CD4-positive, CD25-positive, alpha-beta regulatory T cell (primary cell): Measurements from ENCODE around the gene RASGEF1C. TPM values are rescaled to one million over a fixed set of nuclear protein-coding genes. Genes with fewer than 3 reads are reported as not detected.
A peak's percentile ranks its signal among the peaks of the same experiment; 100 is the strongest.

ENCODE experiments used
- ATAC-seq, 2 donors: fragments of 150-1000 bp; cut with Tn5 transposase; one replicate each; pipeline ENCODE4 v1.10.0; 2021; ENCODE audit warnings: low read depth in 2 of 2, moderate number of reproducible peaks in 2 of 2, moderate library complexity in 1 of 2
- DNase-seq, 3 donors: peaks; one replicate each; pipeline versions ENCODE4 v3.0.0 to v3.0.0-alpha.2; 2012 to 2022; ENCODE audit warnings: mixed read lengths in 1 of 3
- H3K27ac ChIP-seq: one replicate; pipeline ENCODE4 v1.7.0; 2013; ENCODE audit warnings: mild to moderate bottlenecking, low read length; ENCODE audit not compliant: insufficient read depth, poor library complexity, severe bottlenecking
- H3K27me3 ChIP-seq: one replicate; pipeline ENCODE4 v1.7.0; 2013; ENCODE audit warnings: low read length; ENCODE audit not compliant: control insufficient read depth, insufficient read depth
- H3K36me3 ChIP-seq: one replicate; pipeline ENCODE4 v1.7.0; 2013; ENCODE audit warnings: mild to moderate bottlenecking, low read length, moderate library complexity; ENCODE audit not compliant: control insufficient read depth, insufficient read depth
- H3K4me1 ChIP-seq: 2 replicates; pipeline ENCODE4 v1.7.0; 2013; ENCODE audit warnings: mild to moderate bottlenecking, low read length; ENCODE audit not compliant: insufficient read depth, control insufficient read depth, poor library complexity, severe bottlenecking
- H3K4me3 ChIP-seq: one replicate; pipeline ENCODE4 v1.7.0; 2013; ENCODE audit warnings: low read depth, mild to moderate bottlenecking, low read length, moderate library complexity
- H3K9me3 ChIP-seq, 2 experiments: 1 replicate in 1 of 2; 2 replicates in 1 of 2; pipeline ENCODE4 v1.7.0; 2013; ENCODE audit warnings: low read length in 2 of 2, mild to moderate bottlenecking in 1 of 2, moderate library complexity in 1 of 2; ENCODE audit not compliant: control insufficient read depth in 2 of 2
- H3K27ac Mint-ChIP-seq, 3 donors: one replicate each; pipeline ENCODE4 v1.8.0; 2020 to 2022; ENCODE audit warnings: mild to moderate bottlenecking in 3 of 3, mixed read lengths in 3 of 3, moderate library complexity in 2 of 3
- H3K27me3 Mint-ChIP-seq: one replicate; pipeline ENCODE4 v1.8.0; 2022; ENCODE audit warnings: mild to moderate bottlenecking, mixed read lengths
- H3K36me3 Mint-ChIP-seq: one replicate; pipeline ENCODE4 v1.8.0; 2020; ENCODE audit warnings: mixed read lengths
- H3K4me1 Mint-ChIP-seq, 4 donors: one replicate each; pipeline ENCODE4 v1.8.0; 2020 to 2022; ENCODE audit warnings: mixed read lengths in 4 of 4, mild to moderate bottlenecking in 1 of 4
- H3K4me3 Mint-ChIP-seq, 4 donors: one replicate each; pipeline ENCODE4 v1.8.0; 2020 to 2022; ENCODE audit warnings: mild to moderate bottlenecking in 4 of 4, mixed read lengths in 4 of 4, moderate library complexity in 3 of 4
- H3K9me3 Mint-ChIP-seq, 7 donors: one replicate each; pipeline ENCODE4 v1.8.0; 2020 to 2022; ENCODE audit warnings: mixed read lengths in 7 of 7, mild to moderate bottlenecking in 3 of 7, moderate library complexity in 2 of 7
- polyA plus RNA-seq, 4 donors: library from polyadenylated mRNA; unstranded; fragments of 300-500 nt; fragmentation: Illumina TruSeq; gene quantifications; one replicate each; pipeline ENCODE4 v1.2.3, GENCODE V29; 2021
- total RNA-seq: library from RNA; stranded (reverse); gene quantifications from one replicate; pipeline ENCODE4 v1.2.3, GENCODE V29; 2022

Gene RASGEF1C
- total RNA-seq (not detected), polyA plus RNA-seq (not detected)

DNA sequence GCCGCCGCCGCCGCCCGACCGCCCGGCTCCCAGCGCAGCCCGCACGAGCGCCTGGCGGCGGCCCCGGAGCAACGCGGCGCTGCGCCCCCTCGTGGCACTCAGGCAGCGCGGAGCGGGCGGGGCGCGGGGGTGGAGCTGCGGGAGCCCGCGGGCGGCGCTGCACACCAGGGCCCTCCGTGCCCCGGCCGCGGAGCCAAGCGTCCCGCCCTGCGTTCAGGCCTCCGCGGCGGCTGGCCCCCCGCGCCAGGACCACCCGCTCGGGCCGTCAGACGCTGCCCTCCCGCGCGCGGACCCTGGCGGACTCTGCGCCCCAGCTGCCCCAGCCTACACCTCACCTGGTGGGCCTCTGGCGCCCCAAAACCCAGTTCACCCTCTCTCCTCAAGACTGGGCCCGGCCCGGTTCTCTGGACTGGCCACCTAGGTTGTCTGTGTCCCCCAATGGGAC lies at the start of gene RASGEF1C:
Gene RASGEF1C (minus strand): TSS at position 75 of the 445 bp plus-strand sequence. CDS start 71,159 bp downstream, outside the sequence.
- no peak within 1 kb of the TSS for H3K27ac Mint-ChIP-seq
- peaks cover 38% of the 10 kb centered on the region for H3K27me3 Mint-ChIP-seq
- peak within 1 kb of the TSS; percentile 43 to 81 (median 60) for H3K4me3 Mint-ChIP-seq
- DNase-seq (peak; percentile 6 to 65 (median 54)), ATAC-seq (peak; percentile 69 to 77)
- H3K27me3 ChIP-seq, result no peaks in the 10 kb centered on the region
- no peak within 1 kb of the TSS for H3K27ac ChIP-seq
- H3K36me3 Mint-ChIP-seq, result no peaks in the 10 kb centered on the region
- no peaks in the 10 kb centered on the region for H3K36me3 ChIP-seq
- no peaks in the 10 kb centered on the region for H3K9me3 ChIP-seq
- H3K4me3 ChIP-seq, result no peak within 1 kb of the TSS
- no peaks in the 10 kb centered on the region for H3K4me1 ChIP-seq
- peaks cover 0 to 5% (median 3%) of the 10 kb centered on the region in 7 donors for H3K9me3 Mint-ChIP-seq
- H3K4me1 Mint-ChIP-seq, result peaks cover 0 to 9% (median 3%) of the 10 kb centered on the region in 4 donors

DNA sequence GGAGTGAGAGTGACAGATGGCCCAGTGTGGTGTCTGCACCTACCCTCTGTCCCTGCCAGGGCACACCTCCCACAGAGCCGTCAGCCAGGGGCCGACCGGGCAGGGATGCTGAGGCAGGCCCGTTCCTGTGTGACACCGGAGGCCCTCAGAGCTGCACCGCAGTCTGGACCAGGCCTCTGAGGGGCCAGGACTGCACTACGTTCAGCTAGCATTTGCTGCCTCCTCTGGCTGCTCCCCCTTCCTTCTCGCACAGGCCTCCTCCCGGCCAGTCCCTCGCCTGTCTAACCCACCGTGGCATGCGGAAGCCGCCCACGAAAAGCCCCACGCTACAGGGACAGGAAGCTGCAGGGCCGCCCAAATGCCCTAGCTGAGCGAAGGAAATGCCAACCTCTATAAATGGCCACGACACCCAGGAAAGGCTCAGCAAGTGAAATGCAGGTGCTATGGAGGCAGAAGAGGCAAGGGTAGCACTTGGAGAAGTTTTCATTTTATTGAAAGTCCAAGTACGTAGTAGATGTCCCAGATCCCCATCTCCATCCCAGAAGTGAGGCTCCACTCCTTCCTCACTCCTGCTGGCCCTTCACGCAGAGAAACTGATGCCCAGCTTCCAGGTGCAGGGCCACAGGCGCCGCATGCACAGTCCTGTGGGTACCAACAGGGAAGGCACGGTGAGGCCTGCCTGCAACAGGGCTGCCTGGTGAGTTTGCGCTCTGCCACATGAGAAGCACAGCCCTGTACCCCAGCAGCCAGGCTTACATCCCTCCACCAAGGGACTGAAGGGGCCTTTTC lies 44.2 kb upstream of the RASGEF1C start:
- Mint-ChIP-seq H3K4me3 (no peak overlapping the region), H3K9me3 (peaks cover 0 to 79% (median 40%) of the 10 kb centered on the region in 7 donors), H3K36me3 (peaks cover 64% of the 10 kb centered on the region), H3K27me3 (peaks cover 4% of the 10 kb centered on the region), H3K27ac (no peak overlapping the region), H3K4me1 (no peaks in the 10 kb centered on the region)
- DNase-seq (no peak), ATAC-seq (no peak)
- H3K4me3 ChIP-seq, result no peak overlapping the region
- no peak overlapping the region for H3K27ac ChIP-seq
- H3K36me3 ChIP-seq, result peaks cover 59% of the 10 kb centered on the region
- no peaks in the 10 kb centered on the region for H3K4me1 ChIP-seq
- H3K27me3 ChIP-seq, result no peaks in the 10 kb centered on the region
- peaks cover 68 to 98% of the 10 kb centered on the region in 2 experiments for H3K9me3 ChIP-seq

DNA sequence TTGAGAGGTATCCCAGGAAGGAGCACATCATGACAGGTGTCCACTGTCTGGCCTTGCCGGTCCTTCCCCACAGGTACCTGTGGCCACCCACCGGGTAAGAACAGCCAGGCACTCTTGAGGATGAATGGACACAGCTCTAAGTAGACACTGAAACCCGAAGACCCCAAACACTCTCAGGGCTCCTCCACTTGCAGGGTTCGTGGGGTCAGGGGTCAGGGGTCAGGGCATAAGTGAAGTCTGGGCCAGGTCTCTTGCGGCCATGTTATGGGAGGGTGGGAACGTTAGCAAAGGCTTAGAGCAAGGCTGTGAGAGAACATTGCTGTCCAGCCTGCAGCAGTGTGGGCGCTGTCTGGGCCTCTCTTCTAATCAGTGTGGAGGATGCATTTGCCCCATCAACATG lies 42.9 kb upstream of the RASGEF1C start:
- Histone ChIP-seq H3K27me3 (no peaks in the 10 kb centered on the region), H3K4me1 (no peaks in the 10 kb centered on the region), H3K36me3 (peaks cover 60% of the 10 kb centered on the region), H3K27ac (no peak overlapping the region), H3K9me3 (peaks cover 63 to 98% of the 10 kb centered on the region in 2 experiments), H3K4me3 (no peak overlapping the region)
- H3K36me3 Mint-ChIP-seq, result peaks cover 64% of the 10 kb centered on the region
- DNase-seq (no peak), ATAC-seq (no peak)
- H3K9me3 Mint-ChIP-seq, result peaks cover 0 to 78% (median 36%) of the 10 kb centered on the region in 7 donors
- H3K4me1 Mint-ChIP-seq, result no peaks in the 10 kb centered on the region
- H3K4me3 Mint-ChIP-seq, result no peak overlapping the region
- peaks cover 4% of the 10 kb centered on the region for H3K27me3 Mint-ChIP-seq
- H3K27ac Mint-ChIP-seq, result no peak overlapping the region

DNA sequence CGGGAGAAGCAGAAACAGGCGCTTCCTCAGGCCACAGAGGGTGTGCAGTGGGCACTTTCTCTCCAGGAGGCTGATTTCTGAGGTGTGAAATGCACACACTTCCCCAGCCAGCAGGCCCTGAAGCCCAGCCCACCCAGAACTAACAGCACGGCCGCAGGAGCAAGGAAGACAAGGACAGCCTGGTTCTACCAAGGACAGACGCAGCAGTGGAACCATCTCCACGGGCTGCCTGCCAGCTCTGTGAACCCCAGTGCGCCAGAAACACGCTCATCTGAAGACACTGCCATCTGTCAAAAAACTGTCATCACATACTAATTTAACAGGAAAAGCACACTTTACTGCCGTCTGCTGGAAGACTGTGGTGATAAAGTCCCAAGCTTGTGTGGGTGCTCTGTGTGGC lies 42.1 kb upstream of the RASGEF1C start:
- H3K9me3 ChIP-seq, result peaks cover 63 to 93% of the 10 kb centered on the region in 2 experiments
- Mint-ChIP-seq H3K9me3 (peaks cover 0 to 82% (median 38%) of the 10 kb centered on the region in 7 donors), H3K4me1 (no peaks in the 10 kb centered on the region), H3K36me3 (peaks cover 70% of the 10 kb centered on the region), H3K4me3 (no peak overlapping the region), H3K27me3 (peaks cover 4% of the 10 kb centered on the region), H3K27ac (no peak overlapping the region)
- DNase-seq (no peak), ATAC-seq (no peak)
- H3K27ac ChIP-seq, result no peak overlapping the region
- H3K4me1 ChIP-seq, result no peaks in the 10 kb centered on the region
- no peaks in the 10 kb centered on the region for H3K27me3 ChIP-seq
- H3K36me3 ChIP-seq, result peaks cover 61% of the 10 kb centered on the region
- no peak overlapping the region for H3K4me3 ChIP-seq

DNA sequence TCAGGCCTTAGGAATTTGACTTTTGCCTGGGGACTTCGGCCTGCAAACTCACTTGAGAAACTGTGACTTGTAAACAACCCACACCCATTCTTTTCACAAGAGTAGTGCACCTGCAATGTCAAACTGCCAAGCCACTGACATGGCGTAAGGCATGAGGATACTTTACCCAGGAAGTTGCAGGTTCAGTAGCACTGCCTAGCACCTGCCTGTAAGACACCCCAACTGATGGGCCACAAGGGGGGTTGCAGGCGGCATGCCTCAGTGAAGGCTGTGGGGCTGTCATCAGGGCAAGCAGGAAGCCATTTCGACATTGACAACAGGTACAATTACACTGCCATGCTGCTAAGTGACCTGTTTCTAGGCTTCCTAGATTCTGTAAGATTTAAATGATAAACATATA lies 41.3 kb upstream of the RASGEF1C start:
- H3K36me3 Mint-ChIP-seq, result peaks cover 64% of the 10 kb centered on the region
- Histone ChIP-seq H3K9me3 (peaks cover 60 to 92% of the 10 kb centered on the region in 2 experiments), H3K27me3 (no peaks in the 10 kb centered on the region), H3K36me3 (peaks cover 56% of the 10 kb centered on the region), H3K4me1 (no peaks in the 10 kb centered on the region), H3K4me3 (no peak overlapping the region), H3K27ac (no peak overlapping the region)
- H3K4me1 Mint-ChIP-seq, result no peaks in the 10 kb centered on the region
- H3K9me3 Mint-ChIP-seq, result peaks cover 0 to 76% (median 31%) of the 10 kb centered on the region in 7 donors
- no peak overlapping the region for H3K27ac Mint-ChIP-seq
- no peak for ATAC-seq
- H3K27me3 Mint-ChIP-seq, result peaks cover 1% of the 10 kb centered on the region
- H3K4me3 Mint-ChIP-seq, result no peak overlapping the region
- no peak for DNase-seq

DNA sequence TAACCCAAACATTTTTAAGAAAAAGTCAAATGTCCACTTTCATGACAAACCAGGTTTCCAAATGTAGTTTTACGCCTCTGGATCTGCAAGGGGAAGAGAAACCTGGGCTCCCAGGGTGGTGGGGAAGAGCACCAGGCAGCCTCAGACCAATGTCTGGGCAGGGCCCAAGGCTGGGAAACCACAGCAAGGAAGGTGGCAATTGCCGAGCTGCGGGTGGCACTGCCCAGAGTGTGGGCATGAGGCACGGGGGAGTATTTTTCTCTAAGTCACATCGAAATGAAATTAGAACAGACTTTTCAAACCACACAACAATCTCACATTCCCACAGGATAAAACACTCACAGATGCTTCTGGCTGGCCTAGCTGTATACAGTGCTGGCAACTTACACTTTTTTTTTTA lies 32.6 kb upstream of the RASGEF1C start:
- Mint-ChIP-seq H3K27me3 (no peaks in the 10 kb centered on the region), H3K36me3 (peaks cover 78% of the 10 kb centered on the region), H3K4me3 (no peak overlapping the region), H3K4me1 (no peaks in the 10 kb centered on the region), H3K9me3 (peaks cover 0 to 23% (median 13%) of the 10 kb centered on the region in 7 donors), H3K27ac (no peak overlapping the region)
- H3K4me3 ChIP-seq, result no peak overlapping the region
- no peaks in the 10 kb centered on the region for H3K4me1 ChIP-seq
- peaks cover 27 to 31% of the 10 kb centered on the region in 2 experiments for H3K9me3 ChIP-seq
- ATAC-seq (no peak), DNase-seq (no peak)
- H3K27me3 ChIP-seq, result no peaks in the 10 kb centered on the region
- H3K27ac ChIP-seq, result no peak overlapping the region
- peaks cover 78% of the 10 kb centered on the region for H3K36me3 ChIP-seq

DNA sequence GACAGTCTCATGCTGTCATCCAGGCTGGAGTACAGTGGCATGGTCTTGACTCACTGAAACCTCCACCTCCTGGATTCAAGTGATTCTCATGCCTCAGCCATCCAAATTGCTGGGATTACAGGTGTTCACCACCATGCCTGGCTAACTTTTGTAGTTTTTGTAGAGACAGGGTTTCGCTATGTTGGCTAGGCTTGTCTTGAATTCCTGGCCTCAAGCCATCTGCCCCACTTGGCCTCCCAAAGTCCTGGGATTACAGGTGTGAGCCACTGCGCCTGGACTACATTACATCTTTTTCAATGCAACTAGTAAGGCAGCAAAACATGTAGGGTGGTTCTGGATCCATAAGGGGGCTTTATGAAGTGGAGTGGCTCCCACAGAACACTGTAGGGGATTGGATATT lies 29.6 kb upstream of the RASGEF1C start:
- ATAC-seq, result no peak
- no peak overlapping the region for H3K4me3 Mint-ChIP-seq
- no peak overlapping the region for H3K27ac Mint-ChIP-seq
- no peak for DNase-seq
- no peaks in the 10 kb centered on the region for H3K27me3 Mint-ChIP-seq
- Histone ChIP-seq H3K9me3 (peaks cover 21 to 24% of the 10 kb centered on the region in 2 experiments), H3K4me1 (no peaks in the 10 kb centered on the region), H3K36me3 (peaks cover 93% of the 10 kb centered on the region), H3K27me3 (no peaks in the 10 kb centered on the region), H3K4me3 (no peak overlapping the region), H3K27ac (no peak overlapping the region)
- H3K36me3 Mint-ChIP-seq, result peaks cover 88% of the 10 kb centered on the region
- H3K9me3 Mint-ChIP-seq, result peaks cover 0 to 22% (median 10%) of the 10 kb centered on the region in 7 donors
- no peaks in the 10 kb centered on the region for H3K4me1 Mint-ChIP-seq
